Measurements from ENCODE around the gene EPS8L2.
A peak's percentile ranks its signal among the peaks of the same experiment; 100 is the strongest.

EPS8L2 gene

GRCh38 chr11:763073-763463, 57.0 kb downstream of the EPS8L2 start:
- DNase-seq = no peak

- DNase-seq = no peak
These were observed 57.7 kb downstream of the EPS8L2 start for GRCh38 chr11:763549-764321.

GRCh38 chr11:764322-765024, 58.4 kb downstream of the EPS8L2 start:
- DNase-seq = no peak

GRCh38 chr11:765025-765801, 59.2 kb downstream of the EPS8L2 start:
- DNase-seq = peak; percentile 53 to 79

DNA sequence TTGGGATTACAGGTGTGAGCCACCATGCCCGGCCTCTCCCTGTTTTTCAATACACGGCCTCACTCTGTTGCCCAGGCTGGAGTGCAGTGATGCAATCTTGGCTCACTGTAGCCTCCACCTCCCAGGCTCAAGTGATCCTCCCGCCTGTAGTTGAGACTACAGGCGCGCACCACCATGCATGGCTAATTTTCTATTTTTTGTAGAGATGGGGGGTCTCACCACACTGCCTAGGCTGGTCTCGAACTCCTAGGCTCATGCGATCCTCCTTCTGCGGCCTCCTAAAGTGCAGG, 59.7 kb downstream of the EPS8L2 start:
- no peak for DNase-seq

GRCh38 chr11:766106-766935, 60.3 kb downstream of the EPS8L2 start:
- no peak for DNase-seq

- DNase-seq = no peak
These were observed 60.8 kb downstream of the EPS8L2 start for GRCh38 chr11:766936-767210.

DNA sequence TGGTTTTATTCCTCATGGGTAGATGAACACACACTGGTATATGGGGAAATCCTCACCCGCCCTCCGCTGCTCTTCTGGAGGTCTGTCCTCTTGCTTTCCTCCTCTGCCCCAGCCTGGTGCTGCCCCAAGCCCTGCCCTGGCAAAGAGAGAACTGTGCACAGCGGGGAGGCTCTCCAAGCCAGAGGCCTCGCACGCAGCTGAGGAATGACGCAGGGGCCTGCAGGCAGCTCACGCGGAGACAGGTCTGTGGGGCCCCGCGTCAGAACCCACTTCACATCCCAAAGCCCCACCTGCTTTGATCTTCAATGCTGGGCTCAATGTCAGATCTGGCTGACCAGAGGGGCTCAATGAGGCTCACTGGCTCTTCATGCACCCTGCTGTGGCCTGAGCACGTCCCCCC, 61.2 kb downstream of the EPS8L2 start:
- DNase-seq = no peak

- no peak for DNase-seq
These were observed 64.0 kb downstream of the EPS8L2 start for GRCh38 chr11:769887-770641.

DNA sequence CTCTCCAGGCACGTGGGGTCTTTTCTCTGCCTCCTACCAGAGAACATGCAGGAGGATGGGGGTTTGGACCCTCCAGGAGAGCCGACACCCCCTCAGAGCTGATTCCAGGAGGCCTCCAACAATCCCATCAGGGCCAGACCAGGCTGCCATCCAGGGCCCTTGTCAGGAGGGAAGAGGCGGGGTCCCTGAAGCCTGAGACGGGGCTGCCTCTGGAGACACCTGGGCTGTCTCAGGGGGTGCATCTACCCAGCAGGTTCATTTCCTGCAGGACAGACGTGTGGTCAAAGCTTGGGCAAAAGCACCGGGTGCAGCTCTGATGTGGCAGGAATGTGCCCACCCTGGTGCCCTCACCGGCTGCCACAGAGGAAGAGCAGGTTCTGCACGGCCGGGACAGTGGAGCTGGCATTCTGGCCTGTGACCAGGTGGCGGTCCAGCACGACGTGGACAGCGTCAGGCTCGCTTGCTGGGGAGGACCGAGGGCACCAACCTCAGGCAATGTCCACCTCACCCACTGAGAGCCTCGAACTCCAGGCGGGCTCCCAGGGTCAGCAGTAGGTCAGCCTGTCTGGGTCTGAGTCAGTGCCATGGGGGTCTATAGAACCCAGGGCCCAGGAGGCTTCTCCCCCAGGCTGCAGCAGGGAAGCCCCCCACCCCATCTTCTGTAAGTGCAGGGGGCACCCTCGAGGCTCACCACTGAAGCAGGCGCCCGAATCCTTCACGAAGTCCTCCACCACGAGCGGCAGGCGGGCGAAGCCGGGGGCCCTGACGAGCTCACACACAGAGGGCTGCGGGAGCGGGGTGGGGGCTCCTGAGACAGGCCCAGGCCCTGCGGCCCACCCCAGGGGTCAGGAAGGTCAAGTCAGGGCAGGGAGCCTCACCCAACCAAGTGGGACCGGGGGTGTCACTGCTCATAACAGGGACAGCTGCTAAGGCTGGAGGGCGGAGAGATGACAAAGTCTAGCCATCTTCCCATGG, 64.9 kb downstream of the EPS8L2 start:
- no peak for DNase-seq

DNA sequence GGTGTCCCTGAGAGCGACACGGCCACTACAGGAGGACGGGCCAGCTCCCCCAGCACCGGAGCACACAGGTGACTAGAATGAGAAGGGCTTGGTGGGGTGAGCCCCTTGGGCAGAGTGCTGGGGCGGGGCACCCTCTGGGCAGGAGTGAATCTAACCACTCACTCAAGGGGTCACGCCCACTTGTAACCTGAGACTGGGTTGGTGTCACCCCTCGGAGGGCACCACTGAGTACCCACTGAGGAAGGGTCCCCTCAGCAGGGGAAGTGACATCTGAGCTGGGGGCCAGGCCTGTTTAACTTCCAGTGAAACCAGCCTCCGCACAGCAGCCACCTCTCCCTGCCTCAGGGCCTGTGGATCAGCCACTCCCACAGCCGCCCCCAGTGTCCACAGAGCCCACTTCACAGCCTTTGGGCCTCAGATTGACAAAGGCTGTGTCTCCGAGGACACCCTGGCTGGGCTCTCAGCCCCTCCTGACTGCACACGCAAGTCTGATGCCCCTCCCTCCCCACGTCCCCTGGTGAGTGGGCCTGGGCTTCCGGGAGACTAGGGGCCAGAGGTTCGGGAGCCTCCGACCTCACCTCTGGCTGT, 65.7 kb downstream of the EPS8L2 start:
- no peak for DNase-seq

DNA sequence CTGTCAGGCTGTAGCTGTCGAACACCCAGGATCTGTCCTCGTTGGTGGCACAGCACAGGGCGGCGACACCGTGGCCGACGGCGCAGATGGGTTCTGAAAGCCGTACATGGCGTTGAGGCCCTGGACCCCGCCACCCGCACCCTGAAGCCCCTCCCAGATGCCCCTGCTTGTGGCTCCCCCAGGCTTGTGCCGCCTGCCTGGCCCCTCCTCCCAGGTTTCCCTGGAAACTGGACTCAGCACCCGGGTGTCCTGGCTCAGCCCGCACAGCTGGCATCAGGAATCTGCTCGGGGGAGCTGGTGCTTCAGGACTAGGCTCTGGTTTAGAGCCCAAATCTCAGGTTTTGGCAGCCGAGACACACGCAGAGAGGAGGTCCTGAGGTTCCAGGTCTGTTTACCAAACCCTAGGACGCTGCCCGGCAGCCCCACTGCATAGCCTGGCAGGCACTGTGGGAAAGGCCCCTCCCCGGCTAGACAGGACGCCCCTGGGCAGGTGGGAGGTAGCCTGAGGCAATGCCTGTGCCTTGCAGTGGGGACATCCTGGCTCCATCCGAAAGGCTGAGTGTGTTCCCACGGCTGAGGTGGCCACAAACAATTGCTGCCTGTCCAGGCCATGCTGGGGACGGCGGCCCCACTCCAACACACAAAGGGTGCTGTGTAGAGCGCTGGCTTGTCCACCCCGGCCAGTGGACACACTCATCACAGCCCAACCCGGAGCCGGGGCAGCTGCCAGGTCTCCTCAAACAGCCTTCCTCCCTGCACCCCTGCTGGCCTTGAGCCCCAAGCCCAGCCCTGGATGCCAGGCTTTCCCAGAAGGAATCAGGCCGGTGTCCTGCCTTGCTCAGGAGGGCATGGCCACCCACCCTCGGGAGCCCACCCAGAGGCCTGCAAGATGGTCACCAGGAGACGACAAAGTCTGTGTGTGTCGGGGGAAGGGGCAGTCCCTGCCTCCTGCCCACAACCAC, 66.7 kb downstream of the EPS8L2 start:
- no peak for DNase-seq

- DNase-seq = no peak
These were observed 67.4 kb downstream of the EPS8L2 start for GRCh38 chr11:773425-773824.

DNA sequence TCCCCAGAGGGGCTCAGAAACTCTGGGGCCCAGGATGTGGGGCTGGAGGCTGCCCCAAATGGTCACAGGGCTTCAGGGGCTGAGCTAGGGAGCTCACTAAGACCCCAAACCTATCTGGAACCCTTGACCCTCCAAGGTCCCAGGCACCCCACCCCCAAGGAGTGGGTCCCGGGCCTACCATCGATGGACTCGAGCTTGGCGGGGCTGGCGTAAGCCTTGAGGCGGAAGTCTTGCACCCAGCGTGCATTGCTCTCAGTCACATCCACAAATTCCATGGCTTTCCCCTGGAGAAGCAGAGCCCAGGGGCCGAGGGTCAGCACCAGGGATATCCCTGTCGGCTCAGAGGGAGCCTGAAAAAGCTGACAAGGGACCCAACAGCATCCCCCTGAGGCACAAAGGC, 67.8 kb downstream of the EPS8L2 start:
- no peak for DNase-seq

- DNase-seq = no peak
These were observed 69.0 kb downstream of the EPS8L2 start for GRCh38 chr11:774873-775592.

DNA sequence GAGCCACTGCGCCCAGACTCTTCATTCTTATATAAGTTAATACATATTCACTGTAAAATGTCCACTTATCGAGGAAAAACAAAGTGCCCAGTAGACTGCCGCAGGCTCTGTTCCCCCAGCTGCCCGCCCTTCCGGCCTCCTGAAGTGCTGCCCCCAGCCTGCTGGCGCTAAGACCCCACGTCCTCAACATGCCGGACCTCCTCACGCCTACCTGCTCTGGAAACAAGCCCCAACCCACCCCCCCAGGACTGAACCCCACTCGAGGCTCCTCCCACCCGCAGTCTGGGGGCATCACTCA, 70.2 kb downstream of the EPS8L2 start:
- DNase-seq = no peak

DNA sequence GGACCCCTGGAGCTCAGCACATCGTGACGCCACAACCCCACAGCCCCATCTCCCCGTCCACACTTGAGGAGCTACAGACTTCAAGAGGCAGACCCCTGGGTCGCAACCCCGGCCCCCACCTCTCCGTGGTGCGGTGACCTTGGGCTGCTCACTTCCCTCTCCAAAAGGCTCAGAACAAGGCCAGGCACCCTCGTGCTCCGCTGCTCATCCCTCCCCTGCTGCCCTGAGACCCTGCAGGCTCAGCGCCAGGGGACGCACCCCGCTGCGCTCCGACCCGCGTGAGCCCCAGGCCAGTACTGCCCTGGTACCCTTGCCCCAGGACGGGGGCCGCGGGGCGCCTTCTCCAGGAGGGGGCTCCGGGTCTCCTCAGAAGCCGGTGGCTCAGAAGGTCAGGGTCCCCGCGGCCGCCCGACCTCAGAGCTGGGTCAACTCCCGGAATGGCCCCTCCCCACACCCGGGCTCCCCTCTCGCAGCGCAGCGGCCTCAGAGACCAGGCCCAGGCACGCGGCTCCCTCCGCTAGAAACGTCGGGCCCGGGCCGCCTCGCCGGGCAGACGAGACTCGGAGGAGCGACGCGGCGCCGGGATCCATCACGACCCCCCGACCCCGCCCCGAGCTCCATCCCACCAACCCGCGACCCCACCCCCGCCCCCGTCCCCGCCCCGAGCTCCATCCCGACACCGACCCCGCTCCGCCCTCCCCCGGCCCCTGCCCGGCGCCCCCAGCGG, 70.7 kb downstream of the EPS8L2 start:
- DNase-seq = no peak
